GM19238 (cell line): Measurements from ENCODE around the gene CHKA.

Experiments used
- DNase-seq: peaks from one replicate; pipeline ENCODE4 v3.0.0; 2011; ENCODE audit warnings: low spot score; ENCODE audit not compliant: insufficient read length

CHKA gene

DNA sequence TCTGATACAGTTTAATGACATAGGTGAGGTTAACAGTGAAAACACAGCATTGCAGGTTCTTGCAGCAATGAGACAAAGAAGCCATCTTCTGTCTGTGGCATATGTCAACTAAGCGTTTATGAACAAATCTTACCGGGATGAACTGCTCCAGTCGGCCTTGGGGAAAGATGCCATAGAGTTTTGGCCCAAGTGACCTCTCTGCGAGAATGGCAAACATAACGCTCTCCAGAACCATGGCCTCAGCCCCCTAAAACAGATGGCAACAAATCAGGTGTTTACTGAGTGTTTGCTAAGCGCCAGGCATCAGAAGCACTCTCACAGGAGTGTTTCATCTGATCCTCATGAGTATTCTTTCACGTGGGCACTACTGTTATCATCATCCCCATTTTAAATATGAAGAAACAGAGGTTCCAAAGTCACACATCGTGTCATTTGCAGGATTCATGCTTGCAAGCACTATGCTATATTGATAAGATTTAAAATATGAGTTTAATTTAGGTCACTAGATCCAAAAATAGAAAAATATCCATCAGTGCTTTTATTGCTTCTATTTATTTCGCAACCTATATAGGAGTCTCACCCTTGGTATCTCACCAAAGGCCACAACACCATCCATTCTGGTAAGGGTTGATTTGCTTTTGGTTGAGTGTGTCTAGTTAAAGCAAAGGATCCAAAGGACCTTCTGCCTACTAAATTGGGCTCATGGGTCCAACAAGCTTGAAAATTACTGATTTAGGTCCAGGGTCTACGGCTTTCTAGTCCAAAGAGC is 46.4 kb downstream of the CHKA start:
- no peak for DNase-seq

DNA sequence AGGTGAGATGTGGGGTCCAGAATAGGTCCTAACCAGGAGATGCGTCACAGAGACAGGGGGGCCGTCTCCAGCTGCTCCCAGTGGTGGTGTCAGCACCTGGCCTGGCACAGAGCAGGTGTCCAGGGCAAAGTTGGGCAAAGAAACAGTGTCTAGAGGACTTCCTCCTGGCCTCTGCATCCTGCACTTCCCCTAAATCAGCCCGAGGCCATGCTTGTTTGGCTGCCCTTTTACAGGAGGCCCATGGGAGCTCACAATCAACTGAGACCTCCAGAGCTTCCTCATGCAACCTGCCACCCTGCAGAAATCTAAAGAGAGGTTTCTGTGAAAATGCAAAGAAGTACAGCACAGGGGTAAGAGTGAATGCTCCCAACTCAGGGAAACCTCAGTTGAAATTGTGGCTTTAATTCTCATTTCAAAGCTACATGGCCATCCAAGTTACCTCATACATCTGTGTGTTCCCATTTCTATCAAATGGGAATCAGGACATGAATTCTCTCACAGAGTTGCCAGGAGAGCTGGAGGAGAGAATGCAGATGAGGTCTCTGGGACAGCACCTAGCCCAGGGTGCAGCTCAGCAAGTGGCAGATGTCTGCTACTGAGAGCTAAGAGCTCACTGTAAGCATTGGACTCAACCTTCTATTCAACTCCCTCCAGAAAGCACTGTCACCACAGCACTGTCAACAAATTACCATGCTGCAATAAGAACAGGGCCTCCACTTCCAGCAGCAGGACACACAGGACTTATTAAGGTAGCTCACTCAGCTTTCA is 49.7 kb downstream of the CHKA start:
- no peak for DNase-seq

DNA sequence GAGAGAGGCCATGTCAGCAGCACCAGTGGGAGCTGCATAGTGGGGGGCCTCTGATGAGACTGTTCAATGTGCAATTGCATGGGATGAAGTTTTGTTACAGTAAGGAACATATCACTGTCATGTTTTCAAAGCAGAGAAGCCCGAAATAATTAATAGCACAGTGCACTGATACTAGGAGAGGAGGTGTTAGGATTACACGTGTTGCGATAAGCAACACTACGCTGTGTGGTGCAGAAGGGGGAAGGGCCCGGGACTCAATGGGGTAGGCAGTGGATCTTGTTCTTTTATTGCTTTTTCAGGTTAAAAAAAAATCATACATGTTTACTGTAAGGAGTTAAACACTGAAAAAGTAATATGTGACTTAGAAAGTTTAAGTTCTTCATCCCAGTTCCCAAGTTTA is 53.2 kb downstream of the CHKA start:
- no peak for DNase-seq

DNA sequence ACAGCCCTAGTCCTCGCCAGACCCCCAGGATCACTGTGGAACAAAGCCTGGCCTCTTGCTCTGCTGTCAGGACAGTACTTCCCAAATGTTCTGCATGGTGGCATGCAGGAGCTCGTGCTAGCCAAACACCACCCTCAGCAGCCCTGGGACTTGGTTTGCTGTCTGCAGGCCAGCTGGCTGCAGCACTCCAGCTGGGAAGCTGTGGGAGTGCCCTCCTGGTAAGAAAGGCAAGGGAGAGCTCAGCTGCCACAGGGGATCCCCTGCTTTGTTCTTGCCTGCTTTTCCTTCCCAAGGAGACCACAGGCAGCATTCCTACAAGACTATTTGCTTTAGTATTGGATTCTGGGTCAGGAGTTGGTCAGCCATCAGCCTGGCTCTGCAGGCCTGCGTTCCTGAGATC is 54.4 kb downstream of the CHKA start:
- no peak for DNase-seq

DNA sequence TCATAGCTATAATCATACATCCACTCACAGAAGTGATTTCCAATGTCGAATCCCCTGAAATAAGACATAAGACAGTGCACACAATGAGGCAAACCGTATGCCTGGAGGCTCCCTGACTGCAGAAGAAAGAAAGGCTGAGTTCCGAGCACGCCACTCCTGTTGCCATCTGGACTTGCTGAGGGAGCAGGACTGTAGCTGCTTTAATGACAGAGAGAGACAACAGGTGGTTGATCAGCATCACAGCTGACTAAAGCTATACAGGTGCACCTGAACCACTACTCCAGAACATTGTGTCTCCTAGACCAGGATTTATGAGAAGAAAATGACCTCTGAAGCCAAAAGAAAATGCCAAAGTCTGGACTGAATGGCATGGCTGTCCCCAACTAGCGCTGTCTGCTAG is 55.3 kb downstream of the CHKA start:
- no peak for DNase-seq

DNA sequence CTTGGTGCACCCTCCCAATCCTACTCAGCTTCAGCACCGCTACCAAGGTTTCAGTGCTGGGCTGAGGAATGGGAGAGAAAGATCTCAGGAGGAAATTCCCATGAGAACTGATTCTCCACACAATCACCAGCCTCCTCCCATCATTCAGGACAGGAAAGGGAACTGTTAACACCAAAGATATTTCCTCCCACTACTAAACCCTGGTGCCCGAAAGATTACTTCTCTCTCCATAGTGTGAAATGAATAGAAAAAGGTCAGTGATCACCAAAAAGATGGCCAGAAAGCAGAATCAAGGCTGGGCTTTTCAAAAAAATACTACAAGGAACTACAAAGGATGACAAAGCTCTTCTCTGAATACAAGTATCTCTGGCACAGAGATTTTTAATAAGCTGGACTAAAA is 56.3 kb downstream of the CHKA start:
- no peak for DNase-seq

DNA sequence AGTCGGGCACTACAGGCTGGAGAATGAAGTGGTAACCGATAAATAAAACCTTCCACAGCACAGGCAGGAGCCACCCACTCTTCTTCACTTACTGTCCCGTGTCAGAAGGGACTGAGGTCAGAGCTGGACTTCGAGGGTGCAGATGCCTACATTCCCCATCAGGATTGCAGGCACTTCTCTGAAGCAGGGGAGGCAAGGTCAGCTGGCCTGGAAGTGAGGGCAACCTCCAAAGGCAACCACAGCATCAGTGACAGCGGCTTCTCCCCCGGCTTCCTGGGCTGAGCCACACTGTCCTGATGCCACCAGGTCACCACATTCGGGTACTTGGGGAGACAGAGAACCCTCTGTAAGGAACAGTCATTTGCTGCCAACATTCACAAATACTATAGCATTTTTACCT is 59.7 kb downstream of the CHKA start:
- DNase-seq: no peak

DNA sequence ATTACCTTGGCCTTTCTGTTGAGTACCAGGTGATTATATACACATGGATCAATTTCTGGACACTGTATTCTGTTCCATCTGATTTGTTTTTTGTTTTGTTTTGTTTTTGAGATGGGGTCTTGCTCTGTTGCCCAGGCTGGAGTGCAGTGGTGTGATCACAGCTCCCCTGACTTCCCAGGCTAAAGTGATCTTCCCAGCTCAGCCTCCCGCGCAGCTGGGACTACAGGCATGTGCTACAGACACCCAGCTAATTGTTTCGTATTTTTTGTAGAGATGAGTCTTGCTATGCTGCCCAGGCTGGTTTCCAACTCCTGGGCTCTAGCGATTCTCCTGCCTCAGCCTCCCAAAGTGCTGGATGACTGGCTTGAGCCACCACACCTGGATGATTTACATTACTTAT is 63.4 kb downstream of the CHKA start:
- DNase-seq: no peak

DNA sequence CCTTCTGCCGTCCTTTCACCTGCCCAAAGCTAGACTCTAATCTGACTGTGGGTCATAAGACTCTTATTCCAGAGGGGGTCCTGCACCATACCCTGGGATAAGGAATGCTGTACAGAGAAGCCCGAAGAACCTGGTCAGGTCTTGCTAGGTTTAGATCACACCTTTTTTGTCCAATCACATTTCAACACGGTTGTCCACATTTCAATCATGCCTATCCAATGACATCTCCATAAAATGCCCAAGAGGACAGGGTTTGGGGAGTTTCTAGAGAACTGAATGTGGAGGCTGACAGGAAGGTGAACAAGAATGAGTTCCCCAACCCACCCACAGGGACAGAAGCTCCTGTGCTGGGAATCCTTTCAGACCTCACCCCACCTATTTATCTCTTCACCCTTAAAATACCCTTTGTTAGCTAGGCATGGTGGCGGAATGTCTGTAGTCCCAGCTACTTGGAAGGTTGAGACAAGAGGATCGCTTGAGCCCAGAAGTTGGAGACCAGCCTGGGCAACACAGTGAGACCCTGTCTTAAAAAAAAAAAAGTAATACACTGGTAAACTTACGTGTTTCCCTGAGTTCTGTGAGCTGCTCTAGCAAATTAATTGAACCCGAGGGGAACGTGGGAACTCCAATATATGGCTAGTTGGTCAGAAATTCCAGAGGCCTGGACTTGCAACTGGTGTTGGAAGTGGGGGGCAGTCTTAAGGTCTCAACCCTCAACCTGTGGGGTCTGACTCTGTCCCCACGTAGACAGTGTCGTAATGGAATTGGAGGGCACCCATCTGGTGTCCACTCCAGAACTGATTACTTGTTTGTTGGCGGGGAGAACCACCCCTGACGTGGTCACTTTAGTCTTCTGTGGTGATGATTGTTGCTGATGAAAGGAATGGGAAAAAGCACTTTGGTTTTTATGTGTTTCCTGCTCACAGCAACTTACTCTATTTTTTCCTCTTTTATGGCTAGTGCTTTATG is 64.6 kb downstream of the CHKA start:
- DNase-seq: no peak

DNA sequence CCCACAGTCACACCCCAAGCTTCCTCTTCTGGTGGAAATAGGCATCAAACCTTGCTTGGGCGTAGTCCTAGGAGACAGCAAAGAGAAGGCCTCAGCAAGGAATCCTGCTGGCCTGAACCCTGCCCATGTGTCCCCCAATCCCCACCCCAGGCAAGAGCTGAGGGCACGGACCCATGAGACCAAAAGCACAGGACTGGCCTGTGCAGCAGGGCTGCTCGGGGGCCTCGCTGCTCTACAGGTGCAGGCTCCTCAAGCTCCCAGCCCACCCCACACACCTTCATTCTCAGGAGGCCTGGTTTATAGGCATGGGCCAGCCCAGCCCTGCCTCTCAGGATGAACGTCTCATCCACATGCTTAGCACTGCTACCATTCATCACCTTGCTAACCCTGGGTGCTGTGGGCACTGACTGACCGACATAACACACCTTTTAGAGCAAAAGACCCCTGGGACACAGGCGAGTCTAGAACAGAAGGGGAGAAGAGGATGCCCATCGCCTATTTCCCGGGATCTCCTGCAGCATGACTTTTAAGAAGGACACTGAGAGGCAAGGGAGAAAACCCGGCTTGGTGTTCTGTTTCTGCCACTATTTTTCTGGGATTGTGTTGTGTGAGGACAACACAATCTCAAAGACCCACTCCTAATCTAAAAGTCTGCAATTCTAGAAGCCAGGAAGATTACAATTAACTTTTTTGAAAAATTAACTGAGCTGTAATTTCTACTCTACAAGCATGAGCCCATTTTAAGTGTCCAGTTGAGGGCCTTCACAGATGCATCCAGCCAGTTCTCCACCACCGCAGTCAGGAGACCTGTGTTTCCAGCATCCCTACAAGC is 67.0 kb downstream of the CHKA start:
- no peak for DNase-seq

DNA sequence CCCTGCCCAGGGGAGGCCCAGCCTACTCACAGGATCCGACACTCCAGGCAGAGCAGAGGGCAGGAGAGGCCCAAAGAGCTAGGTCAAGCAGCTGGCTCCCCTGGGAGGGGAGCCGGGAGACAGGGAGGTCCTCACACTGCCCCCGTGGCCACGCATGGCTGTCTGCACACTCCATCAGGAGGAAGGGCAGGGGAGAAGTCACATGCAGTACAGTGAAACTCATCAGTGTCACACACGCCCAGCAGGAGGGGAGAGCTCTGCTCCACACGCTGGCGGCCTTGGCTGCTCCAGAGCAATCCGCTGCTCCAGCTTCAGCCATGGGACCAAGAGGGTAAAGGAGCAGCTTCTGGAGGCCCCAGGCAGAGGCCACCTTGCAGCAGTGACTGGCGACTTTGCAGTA is 68.1 kb downstream of the CHKA start:
- DNase-seq: no peak

DNA sequence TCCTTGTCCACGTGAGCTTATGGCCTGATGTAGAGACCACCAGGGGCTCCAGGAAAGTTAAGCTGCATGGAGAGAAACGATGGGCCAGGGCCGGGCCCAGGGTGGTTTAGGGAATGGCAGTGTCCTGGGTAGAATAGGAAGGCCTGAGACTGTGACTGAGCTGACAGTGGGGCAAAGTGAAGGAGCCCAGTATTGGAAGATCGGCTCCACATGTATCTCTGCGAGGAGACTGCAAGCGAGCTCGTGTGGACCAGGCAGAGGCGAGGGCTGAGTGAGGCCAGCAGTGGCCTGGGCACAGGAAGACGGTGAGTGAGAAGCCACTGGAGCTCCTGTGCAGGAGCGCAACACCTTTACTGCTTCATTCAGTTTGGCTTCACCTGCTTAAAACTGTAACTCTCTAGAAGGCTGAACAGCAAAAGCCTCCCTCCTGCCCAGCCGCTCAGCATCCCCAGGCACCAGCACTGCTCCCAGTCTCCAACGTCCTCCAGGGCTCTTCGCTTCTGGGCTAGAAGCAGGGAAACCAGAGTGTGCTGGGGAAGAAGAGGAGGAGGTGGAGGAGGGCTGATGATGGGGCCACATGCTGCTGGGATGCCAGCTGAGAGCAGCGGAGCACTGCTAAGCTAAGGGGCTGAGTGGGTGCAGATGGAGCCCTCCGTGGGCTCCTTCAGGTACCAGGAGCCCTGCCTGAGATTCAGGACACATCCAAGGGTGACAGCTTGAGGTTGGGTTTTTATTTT is 68.9 kb downstream of the CHKA start:
- DNase-seq: no peak

DNA sequence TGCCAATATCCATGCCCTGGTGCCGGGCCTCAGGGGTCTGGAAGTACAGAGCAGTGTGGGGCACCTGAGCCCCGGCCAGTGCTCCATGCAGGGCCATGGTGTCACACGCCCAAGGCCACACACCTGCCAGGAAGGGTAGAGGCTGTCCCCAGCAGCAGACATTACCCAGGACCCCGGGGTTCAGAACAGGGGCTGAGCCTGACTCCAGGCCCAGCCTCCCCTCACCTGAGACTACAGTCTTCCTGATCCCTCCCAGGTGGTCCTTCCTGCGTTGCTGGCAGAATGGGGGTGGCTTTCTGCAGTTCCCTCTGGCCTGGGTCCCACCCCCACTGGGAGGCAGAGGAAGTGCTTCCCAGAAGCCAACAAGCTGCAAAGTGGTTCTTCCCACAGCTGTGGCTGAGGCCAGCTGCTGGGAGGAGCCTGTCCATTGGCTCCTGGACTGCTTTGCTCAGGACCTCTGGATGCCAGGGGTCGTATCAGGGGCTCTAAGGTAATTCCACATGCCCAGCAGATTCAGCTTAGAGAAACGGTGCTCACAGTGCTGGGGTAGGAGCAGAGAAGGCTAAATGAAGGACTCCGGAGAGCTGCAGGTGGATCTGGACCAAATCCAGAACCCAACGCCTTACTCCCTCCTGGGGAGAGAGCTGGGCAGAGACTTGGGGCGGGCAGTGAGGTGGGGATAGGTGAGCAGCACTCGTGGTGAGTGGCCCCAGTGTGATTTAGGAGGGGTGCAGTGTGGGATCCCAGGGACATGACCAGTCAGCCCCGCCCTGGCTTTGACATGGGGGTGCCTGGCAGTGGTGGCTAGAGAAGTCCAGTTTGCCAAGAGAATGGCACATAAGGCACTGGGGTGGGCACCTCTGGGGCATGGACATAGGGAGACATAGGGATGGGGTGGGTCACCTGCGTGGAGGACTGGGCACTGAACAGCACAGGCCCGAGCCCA is 69.7 kb downstream of the CHKA start:
- no peak for DNase-seq

DNA sequence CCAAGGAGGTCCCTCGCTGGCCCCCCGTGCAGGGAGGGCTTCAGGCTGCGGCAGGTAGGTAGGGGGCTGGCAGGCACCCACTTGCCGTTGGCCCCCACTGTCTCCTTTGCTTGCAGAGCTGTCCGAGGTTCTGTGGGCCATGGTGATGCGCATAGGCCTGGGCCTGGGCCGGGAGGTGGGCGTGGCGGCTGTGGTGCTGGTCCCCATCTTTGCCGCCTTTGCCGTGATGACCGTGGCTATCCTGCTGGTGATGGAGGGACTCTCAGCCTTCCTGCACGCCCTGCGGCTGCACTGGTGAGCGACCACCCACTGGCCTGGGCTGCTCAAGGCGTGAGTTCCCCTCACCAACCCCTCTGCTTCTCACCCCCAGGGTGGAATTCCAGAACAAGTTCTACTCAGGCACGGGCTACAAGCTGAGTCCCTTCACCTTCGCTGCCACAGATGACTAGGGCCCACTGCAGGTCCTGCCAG is 70.8 kb downstream of the CHKA start:
- DNase-seq: no peak

DNA sequence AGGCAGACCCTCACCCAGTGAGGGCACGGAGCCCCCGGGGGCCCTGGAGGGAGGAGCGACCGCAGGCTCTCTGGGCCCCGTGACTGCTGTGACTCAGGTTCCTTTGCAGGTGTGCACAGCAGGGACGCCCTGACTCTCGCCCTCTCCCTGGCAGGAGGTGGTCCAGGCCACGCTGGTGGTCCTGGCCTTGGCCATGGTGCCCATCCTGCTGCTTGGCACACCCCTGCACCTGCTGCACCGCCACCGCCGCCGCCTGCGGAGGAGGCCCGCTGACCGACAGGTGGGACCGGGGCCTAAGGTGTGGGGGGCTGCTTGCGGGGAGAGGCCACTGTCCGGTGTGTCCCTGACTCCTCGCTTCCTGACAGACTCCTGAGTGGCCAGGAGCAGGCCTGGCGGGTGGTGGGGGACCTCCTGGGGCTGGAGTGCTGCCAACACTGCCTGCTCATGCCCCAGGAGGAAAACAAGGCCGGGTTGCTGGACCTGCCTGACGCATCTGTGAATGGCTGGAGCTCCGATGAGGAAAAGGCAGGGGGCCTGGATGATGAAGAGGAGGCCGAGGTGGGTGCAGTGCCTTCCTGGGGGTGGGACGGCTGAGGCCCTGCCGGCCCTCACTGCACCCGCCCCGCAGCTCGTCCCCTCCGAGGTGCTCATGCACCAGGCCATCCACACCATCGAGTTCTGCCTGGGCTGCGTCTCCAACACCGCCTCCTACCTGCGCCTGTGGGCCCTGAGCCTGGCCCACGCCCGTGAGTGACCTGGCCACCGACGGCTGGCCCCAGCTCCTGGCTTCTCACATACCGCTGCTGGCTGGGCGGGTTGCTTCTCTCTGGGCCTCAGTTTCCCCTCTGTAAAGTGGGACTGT is 71.4 kb downstream of the CHKA start:
- no peak for DNase-seq

DNA sequence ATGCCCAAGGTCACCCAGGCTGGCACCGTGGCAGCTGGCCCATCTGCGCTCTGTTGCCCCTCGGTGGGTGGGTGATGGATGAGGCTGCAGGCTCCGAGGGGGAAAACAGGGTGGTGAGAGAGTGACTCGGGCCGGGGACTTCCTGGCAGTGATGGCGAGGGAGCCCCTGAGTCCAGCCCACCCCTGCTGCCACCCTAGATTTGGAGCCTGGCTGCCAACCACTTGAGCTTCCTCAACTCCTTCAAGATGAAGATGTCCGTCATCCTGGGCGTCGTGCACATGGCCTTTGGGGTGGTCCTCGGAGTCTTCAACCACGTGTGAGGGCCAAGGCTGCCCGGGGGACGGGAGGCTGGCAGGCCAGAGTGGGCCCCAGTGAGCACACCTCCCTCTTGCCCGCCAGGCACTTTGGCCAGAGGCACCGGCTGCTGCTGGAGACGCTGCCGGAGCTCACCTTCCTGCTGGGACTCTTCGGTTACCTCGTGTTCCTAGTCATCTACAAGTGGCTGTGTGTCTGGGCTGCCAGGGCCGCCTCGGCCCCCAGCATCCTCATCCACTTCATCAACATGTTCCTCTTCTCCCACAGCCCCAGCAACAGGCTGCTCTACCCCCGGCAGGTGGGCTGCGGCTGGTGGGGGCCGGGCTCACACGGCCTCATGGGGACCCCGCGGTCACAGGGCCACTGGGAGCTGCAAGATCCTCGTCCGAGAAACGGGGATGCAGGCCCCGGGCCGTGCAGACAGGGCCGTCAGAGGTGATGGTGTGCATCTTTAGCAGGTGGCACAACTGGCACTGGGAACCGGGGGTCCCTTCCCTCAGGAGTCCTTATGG is 72.3 kb downstream of the CHKA start:
- DNase-seq: no peak
